ENCODE data around the gene EYS. TPM values are rescaled to one million over a fixed set of nuclear protein-coding genes. Genes with fewer than 3 reads are reported as not detected.

Gene EYS
- total and polyA plus RNA-seq, 7 donors = 0.07 to 0.46 TPM; not detected in 5

- intact Hi-C loops (cut with DNase I) = no loop called here
Observed at GRCh38 chr6:64717281-64717680, 989.7 kb downstream of the EYS start.

GRCh38 chr6:64715624-64716023 lies 991.4 kb downstream of the EYS start:
- no peaks in the 10 kb centered on the region for H3K4me1 ChIP-seq
- no peaks in the 10 kb centered on the region for H3K27me3 ChIP-seq
- DNase-seq = no peak
- H3K4me3 ChIP-seq = no peak overlapping the region
- no peaks in the 10 kb centered on the region for H3K36me3 ChIP-seq
- H3K9me3 ChIP-seq = no peaks in the 10 kb centered on the region
- TF ChIP-seq EP300 (IDR thresholded peaks at IDR 0.05) (no peak), CTCF (IDR thresholded peaks at IDR 0.05) (no peak), POLR2A (IDR thresholded peaks at IDR 0.05) (no peak), POLR2AphosphoS5 (IDR thresholded peaks at IDR 0.05) (no peak)
- 91 to 92% methylated on average over 3 of the region's 3 CpGs for WGBS, 2 donors
- H3K27ac ChIP-seq = no peak overlapping the region
- intact Hi-C loops (cut with DNase I) = no loop called here

More at GRCh38 chr6:64717281-64717680, 989.7 kb downstream of the EYS start:
- Histone ChIP-seq H3K27ac (no peak overlapping the region), H3K4me3 (no peak overlapping the region), H3K4me1 (no peaks in the 10 kb centered on the region), H3K27me3 (no peaks in the 10 kb centered on the region), H3K9me3 (no peaks in the 10 kb centered on the region), H3K36me3 (no peaks in the 10 kb centered on the region)
- no peak for TF ChIP-seq CTCF (IDR thresholded peaks at IDR 0.05)
- no peak for TF ChIP-seq EP300 (IDR thresholded peaks at IDR 0.05)
- TF ChIP-seq POLR2A (IDR thresholded peaks at IDR 0.05) = no peak
- no peak for TF ChIP-seq POLR2AphosphoS5 (IDR thresholded peaks at IDR 0.05)
- 77 to 90% methylated on average over 3 of the region's 3 CpGs for WGBS, 2 donors
- no peak for DNase-seq

- no peak overlapping the region for H3K4me3 ChIP-seq
- DNase-seq = no peak
- WGBS, 2 donors = 78 to 82% methylated on average over 2 of the region's 2 CpGs
- no peaks in the 10 kb centered on the region for H3K36me3 ChIP-seq
- TF ChIP-seq CTCF (IDR thresholded peaks at IDR 0.05) = no peak
- no peak for TF ChIP-seq POLR2AphosphoS5 (IDR thresholded peaks at IDR 0.05)
- TF ChIP-seq POLR2A (IDR thresholded peaks at IDR 0.05) = no peak
- no peak for TF ChIP-seq EP300 (IDR thresholded peaks at IDR 0.05)
- H3K27me3 ChIP-seq = no peaks in the 10 kb centered on the region
- H3K4me1 ChIP-seq = no peaks in the 10 kb centered on the region
- intact Hi-C loops (cut with DNase I) = no loop called here
- H3K27ac ChIP-seq = no peak overlapping the region
- H3K9me3 ChIP-seq = no peaks in the 10 kb centered on the region
Observed at GRCh38 chr6:64714073-64714472, 993.0 kb downstream of the EYS start.

- no peaks in the 10 kb centered on the region for H3K27me3 ChIP-seq
- H3K4me3 ChIP-seq = no peak overlapping the region
- H3K4me1 ChIP-seq = no peaks in the 10 kb centered on the region
- H3K9me3 ChIP-seq = no peaks in the 10 kb centered on the region
- intact Hi-C loops (cut with DNase I) = no loop called here
- WGBS, 2 donors = 66 to 82% methylated on average over 1 of the region's 1 CpG
- H3K36me3 ChIP-seq = no peaks in the 10 kb centered on the region
- no peak overlapping the region for H3K27ac ChIP-seq
- no peak for TF ChIP-seq EP300 (IDR thresholded peaks at IDR 0.05)
- no peak for DNase-seq
Observed at GRCh38 chr6:64713175-64713574, 993.9 kb downstream of the EYS start.

- 46 to 61% methylated on average over 2 of the region's 2 CpGs for WGBS, 2 donors
- Histone ChIP-seq H3K27ac (no peak overlapping the region), H3K27me3 (no peaks in the 10 kb centered on the region), H3K36me3 (no peaks in the 10 kb centered on the region), H3K9me3 (no peaks in the 10 kb centered on the region), H3K4me1 (no peaks in the 10 kb centered on the region), H3K4me3 (no peak overlapping the region)
- TF ChIP-seq POLR2A (IDR thresholded peaks at IDR 0.05) = no peak
- no peak for TF ChIP-seq CTCF (IDR thresholded peaks at IDR 0.05)
- TF ChIP-seq POLR2AphosphoS5 (IDR thresholded peaks at IDR 0.05) = no peak
- TF ChIP-seq EP300 (IDR thresholded peaks at IDR 0.05) = no peak
- no peak for DNase-seq
- intact Hi-C loops (cut with DNase I) = no loop called here
Observed at GRCh38 chr6:64712606-64713005, 994.4 kb downstream of the EYS start.
